LHCN-M2 (cell line): Measurements from ENCODE around the gene ZNF775. TPM values are rescaled to one million over a fixed set of nuclear protein-coding genes. Genes with fewer than 3 reads are reported as not detected.
A peak's percentile ranks its signal among the peaks of the same experiment; 100 is the strongest.

ENCODE experiments used
- DNase-seq: peaks from one replicate; pipeline ENCODE4 v3.0.0-alpha.2; 2012; ENCODE audit warnings: low read depth
- total RNA-seq: library from RNA; depleted of rRNA; stranded (reverse); fragments of >200 nt; gene quantifications from 2 replicates; pipeline ENCODE4 v1.2.3, GENCODE V29; 2014

ZNF775 gene
- total RNA-seq, 1 experiment from 2014 or later = 15.1 TPM

- DNase-seq = no peak
Measured at GRCh38 chr7:150345012-150345411, 34.1 kb upstream of the ZNF775 start.

GRCh38 chr7:150346922-150347321 is 32.2 kb upstream of the ZNF775 start:
- DNase-seq = no peak

GRCh38 chr7:150351587-150352194 is 27.4 kb upstream of the ZNF775 start:
- DNase-seq = no peak

GRCh38 chr7:150355666-150356059 is 23.5 kb upstream of the ZNF775 start:
- DNase-seq = no peak

DNA sequence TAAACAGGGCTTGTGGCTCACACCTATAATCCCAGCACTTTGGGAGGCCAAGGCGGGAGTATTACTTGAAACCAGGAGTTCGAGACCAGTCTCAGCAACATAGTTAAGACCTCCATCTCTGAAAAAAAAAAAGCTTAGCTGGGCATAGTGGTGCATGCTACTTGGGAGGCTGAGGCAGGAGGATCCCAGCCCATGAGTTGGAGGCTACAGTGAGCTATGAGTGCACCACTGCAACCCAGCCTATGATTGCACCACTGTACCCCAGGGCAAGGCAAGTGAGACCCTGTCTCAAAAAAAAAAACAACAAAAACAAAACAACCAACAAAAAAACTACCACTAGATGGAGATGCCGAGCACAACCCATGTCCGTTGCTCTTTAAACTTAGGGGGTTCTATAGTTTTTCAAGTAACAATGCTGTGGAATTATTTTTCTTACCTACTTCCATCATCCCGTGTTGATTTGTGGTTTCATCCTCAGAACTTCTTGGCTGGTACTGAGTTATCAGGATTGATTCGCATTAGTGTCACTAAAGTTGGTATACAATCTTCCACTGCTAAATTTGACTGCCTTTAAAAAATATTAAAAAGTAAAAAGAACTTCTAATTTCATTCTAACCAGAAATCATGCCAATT is 22.7 kb upstream of the ZNF775 start:
- DNase-seq = peak; percentile 63

DNA sequence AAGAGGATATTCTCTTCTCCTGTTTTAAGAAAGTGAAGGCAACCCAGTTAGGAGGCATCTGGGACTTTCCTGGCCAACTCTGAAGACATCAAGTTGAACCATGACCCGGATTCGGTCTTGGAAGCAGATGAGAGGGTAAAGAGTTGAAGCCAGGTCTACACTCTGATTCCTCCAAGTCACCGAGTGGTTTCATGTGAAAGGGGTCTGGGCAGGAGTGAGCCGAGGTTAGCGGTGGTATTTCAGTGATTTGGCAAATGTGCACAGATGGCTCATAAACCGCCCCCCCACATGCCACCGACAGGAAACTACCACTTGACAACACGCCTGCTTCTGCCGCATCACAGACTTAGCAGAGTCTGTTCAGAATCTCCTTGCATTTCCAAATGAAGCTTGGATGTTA is 21.9 kb upstream of the ZNF775 start:
- no peak for DNase-seq

DNA sequence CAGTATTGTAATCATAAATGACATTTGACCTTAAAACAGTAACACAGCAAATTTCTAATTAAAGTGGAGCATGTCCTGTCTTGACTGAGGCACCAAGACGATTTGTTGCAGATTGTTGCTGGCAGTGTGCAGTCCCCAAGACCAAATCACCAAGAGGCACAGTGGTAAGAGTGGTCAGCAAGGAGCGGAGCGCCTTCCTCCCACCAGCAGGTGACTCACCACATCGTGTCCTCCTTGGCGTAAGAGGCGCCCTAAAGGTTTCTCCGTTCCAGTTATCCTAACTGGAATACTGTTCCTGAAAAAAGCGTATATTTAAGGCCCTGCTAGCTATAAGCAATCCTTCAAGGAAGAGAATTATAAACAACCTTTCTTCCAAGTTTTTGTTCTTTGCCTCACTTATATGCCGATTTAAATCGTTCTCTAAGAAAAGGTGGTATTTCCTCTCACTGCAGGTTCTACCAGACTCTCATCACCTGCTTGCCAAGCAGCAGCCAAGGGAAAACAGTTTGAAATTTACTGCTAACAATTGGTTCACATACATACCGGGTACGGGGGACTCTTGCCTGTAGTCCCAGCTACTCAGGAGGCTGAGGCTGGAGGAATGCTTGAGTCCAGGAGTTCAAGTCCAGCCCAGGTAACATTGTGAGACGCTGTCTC is 21.2 kb upstream of the ZNF775 start:
- DNase-seq = no peak

GRCh38 chr7:150358433-150358832 is 20.7 kb upstream of the ZNF775 start:
- DNase-seq = no peak

- DNase-seq = no peak
Measured at GRCh38 chr7:150358988-150359621, 20.0 kb upstream of the ZNF775 start.

DNA sequence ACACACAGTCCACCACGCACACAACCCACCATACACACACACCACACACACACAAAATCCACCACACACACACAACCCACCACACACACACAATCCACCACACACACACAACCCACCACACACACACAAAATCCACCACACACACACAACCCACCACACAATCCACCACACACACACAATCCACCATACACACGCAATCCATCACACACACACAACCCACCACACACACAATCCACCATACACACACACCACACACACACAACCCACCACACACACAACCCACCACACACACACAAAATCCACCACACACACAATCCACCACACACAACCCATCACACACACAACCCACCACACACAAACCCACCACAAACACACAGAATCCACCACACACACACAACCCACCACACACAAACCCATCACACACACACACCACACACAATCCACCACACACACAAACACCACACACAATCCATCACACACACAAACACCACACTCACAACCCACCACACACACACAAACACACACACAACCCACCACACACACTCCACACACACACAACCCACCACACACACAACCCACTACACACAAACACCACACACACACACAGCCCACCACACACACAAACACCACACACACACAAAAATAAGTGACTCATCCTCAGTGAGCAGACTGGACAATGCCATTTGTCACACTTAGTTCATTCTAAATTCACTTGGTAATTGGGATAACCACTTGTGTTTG is 19.3 kb upstream of the ZNF775 start:
- DNase-seq = no peak

DNA sequence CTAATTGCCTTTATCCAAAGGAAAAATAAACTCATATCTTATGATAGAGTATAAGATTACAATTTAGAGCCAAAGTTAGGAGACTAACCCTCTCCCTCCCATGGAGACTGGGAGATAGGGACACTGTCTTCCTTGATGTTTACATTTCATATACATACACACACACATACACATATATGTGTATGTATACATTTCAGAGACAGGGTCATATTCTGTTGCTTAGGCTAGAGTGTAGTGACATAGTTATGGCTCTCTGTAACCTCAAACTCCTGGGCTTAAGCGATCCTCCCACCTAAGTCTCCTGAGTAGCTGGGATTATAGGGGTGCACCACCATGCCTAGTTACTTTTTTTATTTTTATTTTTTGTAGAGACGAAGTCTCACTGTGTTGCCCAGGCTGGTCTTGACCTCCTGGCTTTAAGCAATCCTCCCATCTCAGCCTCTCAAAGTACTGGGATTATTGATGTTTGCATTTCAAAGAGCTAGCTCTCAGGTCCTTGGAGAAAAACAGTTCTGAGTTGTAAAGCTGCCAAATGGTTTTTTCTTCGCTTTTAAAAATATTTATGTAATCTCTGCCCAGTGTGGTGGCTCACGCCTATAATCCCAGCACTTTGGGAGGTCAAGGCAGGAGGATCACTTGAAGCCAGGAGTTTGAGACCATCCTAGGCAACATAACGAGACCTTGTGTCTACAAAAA is 18.6 kb upstream of the ZNF775 start:
- DNase-seq = no peak

- no peak for DNase-seq
Measured at GRCh38 chr7:150361402-150361801, 17.7 kb upstream of the ZNF775 start.

- no peak for DNase-seq
Measured at GRCh38 chr7:150361807-150362621, 17.1 kb upstream of the ZNF775 start.

DNA sequence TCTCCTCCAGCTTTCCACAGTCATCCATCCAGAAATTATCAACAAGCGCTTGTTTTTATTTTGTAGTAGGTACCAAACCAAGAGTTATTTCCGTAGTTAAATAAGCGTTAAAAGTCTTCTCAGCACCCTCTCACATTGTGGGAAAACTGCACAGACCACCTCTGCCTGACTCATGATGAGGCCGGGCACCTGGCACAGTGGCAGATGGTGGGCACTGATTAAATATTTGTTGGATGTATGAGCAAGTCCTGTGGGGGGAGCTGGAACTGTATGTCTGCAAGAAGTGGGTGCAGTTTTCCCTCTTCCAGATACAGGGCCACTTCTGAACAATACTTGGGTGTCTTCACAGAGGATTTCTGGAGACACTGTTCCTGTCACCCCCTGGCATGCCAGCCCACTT is 15.8 kb upstream of the ZNF775 start:
- DNase-seq = no peak

GRCh38 chr7:150363872-150364271 is 15.3 kb upstream of the ZNF775 start:
- no peak for DNase-seq

DNA sequence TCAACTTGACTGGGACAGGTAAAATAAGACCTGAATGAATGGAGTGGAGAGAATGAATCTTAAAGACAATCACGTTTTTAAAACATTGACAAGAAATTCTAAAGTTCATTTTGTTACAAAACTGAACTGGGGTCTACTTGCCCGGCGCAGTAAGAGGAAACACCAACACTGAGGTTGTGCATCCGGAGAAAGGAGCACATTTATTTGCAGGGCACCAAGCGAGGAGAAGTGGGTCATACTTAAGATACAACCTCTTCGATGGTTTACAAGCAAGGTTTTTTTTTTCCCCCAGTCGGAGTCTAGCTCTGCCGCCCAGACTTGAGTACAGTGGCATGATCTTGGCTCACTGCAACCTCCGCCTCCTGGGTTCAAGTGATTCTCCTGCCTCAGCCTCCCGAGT is 13.9 kb upstream of the ZNF775 start:
- DNase-seq = no peak

GRCh38 chr7:150365673-150366398 is 13.3 kb upstream of the ZNF775 start:
- no peak for DNase-seq

- DNase-seq = no peak
Measured at GRCh38 chr7:150367677-150368095, 11.4 kb upstream of the ZNF775 start.

- peak; percentile 86 for DNase-seq
Measured at GRCh38 chr7:150368096-150368883, 10.8 kb upstream of the ZNF775 start, which contains the start of gene REPIN1. TSS of gene REPIN1 (plus strand) at chr7:150368822. CDS start at chr7:150369712, 890 bp downstream.
